Measurements from ENCODE around the gene FGR. TPM values are rescaled to one million over a fixed set of nuclear protein-coding genes. Genes with fewer than 3 reads are reported as not detected.

The FGR gene
- total RNA-seq, 3 donors from 2014 or later: 0.08 to 0.65 (median 0.61) TPM

DNA sequence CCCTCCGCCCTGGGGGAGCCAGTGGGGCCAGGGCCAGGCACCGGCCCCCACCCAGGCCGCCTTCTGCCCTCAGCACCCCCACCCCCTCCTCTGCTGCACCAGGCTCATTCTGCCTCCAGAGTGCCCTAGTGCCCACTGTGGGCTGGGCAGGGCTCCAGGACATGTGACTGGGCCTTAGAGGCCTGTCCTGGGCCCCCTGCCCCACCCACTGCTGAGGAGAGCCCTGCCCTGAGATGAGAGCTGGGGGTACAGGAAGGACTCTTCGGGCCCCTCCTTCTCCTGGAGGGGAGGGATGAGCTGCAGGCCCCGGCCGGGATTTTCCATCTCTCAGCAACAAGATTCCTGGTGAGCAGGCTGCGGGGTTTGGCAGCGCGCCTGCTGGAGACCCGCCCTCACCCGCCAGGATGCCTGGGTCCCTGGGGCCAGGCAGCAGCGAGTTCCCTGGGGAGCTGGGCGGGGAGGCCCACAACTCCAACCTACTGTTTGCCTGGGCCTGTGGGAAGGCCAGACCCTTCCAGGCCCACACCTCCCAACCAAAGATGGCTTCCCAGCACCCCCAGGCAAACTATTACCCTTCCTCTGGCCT is 45.1 kb downstream of the FGR start:
- H3K9me3 Mint-ChIP-seq: no peaks in the 10 kb centered on the region
- peaks cover 3% of the 10 kb centered on the region for H3K4me1 Mint-ChIP-seq (ENCODE audit: low read depth)
- DNase-seq (no peak), ATAC-seq (no peak)
- H3K36me3 Mint-ChIP-seq (ENCODE audit: insufficient read depth): no peaks in the 10 kb centered on the region
- H3K4me3 Mint-ChIP-seq: no peak overlapping the region
- no peaks in the 10 kb centered on the region for H3K27me3 Mint-ChIP-seq (ENCODE audit: low read depth)

DNA sequence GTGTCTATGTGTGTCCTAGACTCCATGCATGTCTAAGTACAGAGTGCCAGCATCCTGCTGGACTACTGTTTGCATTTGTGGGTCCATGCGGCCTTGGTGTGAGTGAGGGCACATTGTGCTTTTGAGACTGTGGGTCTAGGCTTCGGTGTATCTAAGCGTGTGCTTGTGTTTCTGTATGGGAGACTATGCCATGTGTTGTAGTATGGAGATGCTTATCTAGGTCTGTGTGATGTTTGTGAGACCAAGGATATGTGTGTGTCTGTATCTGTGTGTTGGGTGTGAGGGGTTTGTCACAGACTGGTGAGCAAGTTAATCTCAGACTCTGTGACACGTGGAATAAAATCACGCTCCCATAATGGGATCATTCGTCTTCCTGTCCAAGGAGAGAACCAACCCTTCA is 45.5 kb downstream of the FGR start:
- peaks cover 3% of the 10 kb centered on the region for H3K4me1 Mint-ChIP-seq (ENCODE audit: low read depth)

DNA sequence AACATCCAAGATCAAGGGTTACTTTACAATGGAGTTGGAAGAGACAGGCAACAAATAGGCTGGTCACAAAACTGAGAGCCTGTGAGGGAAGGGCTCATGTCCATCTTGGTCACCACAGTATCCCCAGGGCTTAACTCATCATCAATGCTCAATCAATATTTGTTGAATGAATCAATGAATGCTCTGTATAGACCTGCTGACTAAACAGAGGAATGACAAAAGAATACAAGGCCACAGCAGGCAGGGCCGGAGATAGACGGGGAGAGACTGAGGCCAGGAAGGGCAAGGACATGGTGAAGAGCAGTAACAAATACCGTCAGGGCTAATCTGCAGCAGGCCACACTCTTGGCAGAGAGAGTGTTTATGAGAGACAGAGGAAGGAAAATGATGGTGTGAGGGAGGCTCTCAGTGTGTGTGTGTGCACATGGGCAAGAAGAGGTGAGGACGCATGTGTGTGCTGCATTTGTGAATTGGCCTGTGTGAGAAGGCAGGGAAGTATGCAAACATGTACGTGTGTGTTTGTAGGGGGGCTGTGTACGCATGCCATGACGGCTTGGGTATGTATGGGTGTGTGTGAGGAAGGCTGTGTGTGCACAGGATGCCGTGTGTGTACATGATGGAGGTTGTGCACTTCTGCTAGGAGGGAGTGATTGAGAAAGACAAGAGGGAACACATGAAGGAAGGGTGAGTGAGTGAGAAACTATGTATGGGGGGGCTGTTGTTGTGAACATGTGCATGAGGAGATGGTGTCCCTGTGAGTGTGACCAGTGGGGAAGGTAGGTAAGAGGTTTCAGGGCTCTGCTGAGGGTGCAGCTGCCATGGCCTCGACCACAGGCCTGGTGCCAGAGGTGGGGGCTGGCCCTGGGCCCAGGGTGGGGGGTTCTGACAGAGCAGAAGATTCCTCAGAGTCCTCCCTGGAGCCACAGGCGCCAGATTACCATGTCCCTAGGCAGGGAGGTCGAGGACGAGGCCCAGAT is 46.4 kb downstream of the FGR start:
- no peak for DNase-seq
- Mint-ChIP-seq H3K4me1 (ENCODE audit: low read depth) (peaks cover 3% of the 10 kb centered on the region), H3K9me3 (no peaks in the 10 kb centered on the region), H3K4me3 (no peak overlapping the region), H3K27me3 (ENCODE audit: low read depth) (no peaks in the 10 kb centered on the region), H3K36me3 (ENCODE audit: insufficient read depth) (no peaks in the 10 kb centered on the region)
- no peak for ATAC-seq

More for the DNA sequence above, 45.5 kb downstream of the FGR start:
- no peak for DNase-seq
- H3K9me3 Mint-ChIP-seq: no peaks in the 10 kb centered on the region
- no peak for ATAC-seq
- no peak overlapping the region for H3K4me3 Mint-ChIP-seq
- no peaks in the 10 kb centered on the region for H3K36me3 Mint-ChIP-seq (ENCODE audit: insufficient read depth)
- no peaks in the 10 kb centered on the region for H3K27me3 Mint-ChIP-seq (ENCODE audit: low read depth)

DNA sequence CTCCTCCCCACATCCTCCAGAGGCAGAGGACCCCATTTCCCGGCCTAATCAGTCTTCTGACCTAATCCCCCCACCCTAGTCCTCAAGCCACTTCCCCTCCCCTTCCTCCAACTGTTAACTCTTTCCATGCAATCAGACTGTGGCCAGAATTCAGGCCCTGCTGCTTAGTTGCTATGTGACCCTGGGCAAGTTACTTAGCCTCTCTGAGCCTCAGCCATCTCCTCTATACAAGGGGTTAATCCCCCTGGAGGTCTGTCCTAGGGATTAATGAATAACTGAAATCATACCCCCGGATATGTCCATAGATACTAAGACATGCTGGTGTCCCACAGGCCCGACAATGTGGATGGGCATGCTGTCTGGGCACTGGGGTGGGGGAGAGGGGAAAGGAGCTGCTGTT is 49.3 kb downstream of the FGR start:
- H3K4me3 Mint-ChIP-seq: no peak overlapping the region
- no peaks in the 10 kb centered on the region for H3K27me3 Mint-ChIP-seq (ENCODE audit: low read depth)
- H3K4me1 Mint-ChIP-seq (ENCODE audit: low read depth): no peaks in the 10 kb centered on the region
- DNase-seq (no peak), ATAC-seq (no peak)
- peaks cover 5% of the 10 kb centered on the region for H3K36me3 Mint-ChIP-seq (ENCODE audit: insufficient read depth)
- H3K9me3 Mint-ChIP-seq: no peaks in the 10 kb centered on the region

DNA sequence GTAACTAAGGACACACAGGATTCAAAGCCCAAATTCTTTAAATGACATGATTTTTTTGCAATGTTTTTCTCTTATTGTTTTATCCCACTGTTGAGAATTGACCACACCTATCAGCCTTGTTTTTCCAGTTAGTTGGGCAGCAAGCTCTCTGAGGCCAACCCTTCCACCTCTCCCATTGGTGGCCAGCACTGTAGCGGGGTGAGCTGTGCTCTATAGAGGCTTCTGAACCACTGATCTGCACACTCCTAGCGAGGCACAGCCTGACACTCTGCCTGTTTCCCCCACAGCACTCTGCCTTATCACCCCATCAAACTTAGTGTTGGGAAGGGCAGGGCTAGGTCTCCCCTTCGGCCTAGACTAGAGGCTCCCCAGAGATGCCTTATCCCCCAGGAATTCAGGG is 50.5 kb downstream of the FGR start:
- Mint-ChIP-seq H3K4me3 (no peak overlapping the region), H3K36me3 (ENCODE audit: insufficient read depth) (peaks cover 5% of the 10 kb centered on the region), H3K27me3 (ENCODE audit: low read depth) (no peaks in the 10 kb centered on the region), H3K4me1 (ENCODE audit: low read depth) (no peaks in the 10 kb centered on the region), H3K9me3 (no peaks in the 10 kb centered on the region)
- DNase-seq (no peak), ATAC-seq (no peak)

DNA sequence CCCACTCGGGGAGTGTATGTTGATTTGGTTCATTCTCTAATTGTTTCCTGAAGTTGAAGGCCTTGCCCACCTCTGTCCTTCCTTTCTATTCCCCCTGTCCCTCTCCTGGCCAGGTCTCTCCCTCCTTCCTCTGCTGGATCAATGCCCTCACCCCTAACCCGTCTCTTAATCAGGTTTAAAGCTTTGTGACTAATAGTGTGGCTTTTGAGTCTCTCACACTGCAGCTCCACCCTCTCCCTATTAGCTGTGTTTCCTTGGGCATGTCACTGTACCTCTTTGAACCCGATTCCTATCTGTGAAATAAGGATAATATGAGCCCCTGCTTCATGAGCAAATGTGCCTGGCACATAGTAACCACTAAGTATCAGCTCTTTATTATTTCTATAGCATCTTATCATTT is 51.5 kb downstream of the FGR start:
- H3K4me3 Mint-ChIP-seq: no peak overlapping the region
- H3K36me3 Mint-ChIP-seq (ENCODE audit: insufficient read depth): peaks cover 8% of the 10 kb centered on the region
- H3K9me3 Mint-ChIP-seq: no peaks in the 10 kb centered on the region
- DNase-seq (no peak), ATAC-seq (no peak)
- no peaks in the 10 kb centered on the region for H3K27me3 Mint-ChIP-seq (ENCODE audit: low read depth)
- peaks cover 5% of the 10 kb centered on the region for H3K4me1 Mint-ChIP-seq (ENCODE audit: low read depth)

DNA sequence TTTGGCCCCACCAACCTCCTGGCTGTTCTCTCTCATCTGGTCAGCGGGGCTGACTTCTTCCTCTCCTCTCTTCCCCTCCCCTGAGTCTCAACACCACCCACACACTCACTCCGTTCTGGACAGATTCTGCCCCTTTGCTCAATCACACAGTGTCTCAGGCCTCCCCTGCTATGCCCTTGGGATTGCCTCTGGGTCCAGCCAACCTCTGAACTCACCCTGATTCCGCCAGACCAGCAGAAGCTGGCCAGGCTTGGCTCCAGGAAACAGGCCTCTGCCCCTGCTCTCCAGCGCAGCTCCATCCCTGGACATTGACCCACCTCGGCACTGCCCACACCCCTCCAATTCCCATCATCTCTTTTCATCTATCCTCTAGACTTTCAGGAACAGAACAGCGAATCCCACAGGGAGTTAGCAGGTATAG is 53.2 kb downstream of the FGR start:
- DNase-seq (no peak), ATAC-seq (no peak)
- Mint-ChIP-seq H3K4me1 (ENCODE audit: low read depth) (peaks cover 7% of the 10 kb centered on the region), H3K36me3 (ENCODE audit: insufficient read depth) (peaks cover 8% of the 10 kb centered on the region), H3K27me3 (ENCODE audit: low read depth) (peaks cover 1% of the 10 kb centered on the region), H3K4me3 (no peak overlapping the region), H3K9me3 (no peaks in the 10 kb centered on the region)

DNA sequence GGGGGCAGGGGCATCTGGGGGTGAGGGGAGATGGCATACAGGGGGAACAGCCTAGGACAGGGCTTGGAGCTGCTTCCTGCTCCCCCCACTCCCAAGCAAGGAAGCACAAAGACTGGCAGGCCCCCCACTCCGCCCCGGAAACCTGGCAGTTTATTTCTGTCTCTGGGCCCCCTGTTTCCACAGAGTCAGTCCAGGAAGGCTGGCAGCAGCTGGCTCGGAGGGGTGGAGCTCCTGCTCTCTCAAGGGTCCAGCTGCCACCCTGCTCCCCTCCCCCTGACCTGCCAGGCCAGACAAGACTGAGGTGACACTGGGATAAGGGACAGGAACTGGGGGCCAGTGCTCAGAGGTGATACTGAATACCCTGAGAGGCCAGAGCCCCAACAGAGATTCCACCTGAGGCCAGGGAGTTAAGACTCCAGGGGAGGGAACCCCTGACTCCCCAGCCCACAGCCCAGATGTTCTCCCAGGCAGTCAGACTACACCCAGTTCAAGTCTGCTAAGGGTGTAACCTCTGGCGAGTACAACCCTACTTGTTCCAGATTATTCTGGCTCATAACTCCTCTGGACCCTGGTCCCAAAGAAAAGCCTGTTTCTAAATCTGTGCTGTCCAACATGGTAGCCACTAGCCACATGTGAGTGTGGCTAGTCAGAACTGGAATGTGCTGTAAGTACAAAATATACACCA is 57.3 kb downstream of the FGR start:
- Mint-ChIP-seq H3K27me3 (ENCODE audit: low read depth) (peaks cover 1% of the 10 kb centered on the region), H3K4me3 (no peak overlapping the region), H3K4me1 (ENCODE audit: low read depth) (peaks cover 22% of the 10 kb centered on the region), H3K36me3 (ENCODE audit: insufficient read depth) (peaks cover 9% of the 10 kb centered on the region), H3K9me3 (no peaks in the 10 kb centered on the region)
- ATAC-seq (no peak), DNase-seq (no peak)

DNA sequence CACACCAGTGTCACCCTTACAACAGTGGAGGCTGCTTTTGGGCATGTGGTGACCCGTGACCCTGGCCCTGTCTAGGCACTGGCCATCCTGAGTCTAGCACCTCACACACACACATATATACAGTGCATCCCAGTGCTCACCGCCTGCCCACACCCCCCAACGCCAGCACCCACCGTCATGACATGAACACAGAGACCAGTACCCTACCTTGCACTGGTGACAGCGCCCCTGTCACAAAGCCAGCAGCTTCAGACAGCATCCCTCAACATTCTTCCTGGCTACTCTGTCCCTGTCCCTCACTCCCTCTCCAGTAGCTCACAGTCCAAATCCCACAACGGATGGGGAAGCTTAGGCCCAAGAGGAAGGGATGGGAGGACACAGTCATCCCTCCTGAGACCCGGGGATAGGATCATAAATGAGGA is 58.2 kb downstream of the FGR start:
- H3K4me3 Mint-ChIP-seq: no peak overlapping the region

DNA sequence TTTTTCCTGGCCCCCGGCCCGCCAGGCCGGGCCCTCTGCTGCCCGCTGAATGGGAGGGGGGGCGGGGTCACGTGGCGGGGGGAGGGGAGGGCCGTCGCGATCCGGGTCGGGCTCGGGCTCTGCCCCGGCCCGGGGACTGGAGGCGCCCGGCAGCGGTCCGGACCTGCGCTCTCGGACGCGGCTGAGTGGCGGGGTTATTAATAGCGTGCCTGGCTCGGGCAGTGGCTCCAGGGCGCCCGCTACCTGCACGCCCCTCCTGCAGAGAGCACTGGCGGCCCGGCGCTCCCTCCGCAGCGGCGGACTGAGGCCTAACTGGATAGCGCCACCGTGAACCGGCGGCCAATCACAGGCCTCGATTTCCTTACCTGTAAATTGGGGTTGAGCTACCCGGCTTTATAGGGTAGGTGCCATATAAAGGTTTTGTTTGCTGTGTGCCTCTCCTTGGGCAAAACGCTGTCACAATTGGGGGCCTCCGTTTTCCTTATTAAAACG is 59.1 kb downstream of the FGR start:
- Mint-ChIP-seq H3K27me3 (ENCODE audit: low read depth) (peaks cover 1% of the 10 kb centered on the region), H3K36me3 (ENCODE audit: insufficient read depth) (peaks cover 4% of the 10 kb centered on the region), H3K4me3 (peak overlapping the region; percentile 19), H3K9me3 (no peaks in the 10 kb centered on the region), H3K4me1 (ENCODE audit: low read depth) (peaks cover 30% of the 10 kb centered on the region)
- ATAC-seq (peak; percentile 39 to 54), DNase-seq (no peak)

More for the DNA sequence above, 58.2 kb downstream of the FGR start:
- peaks cover 1% of the 10 kb centered on the region for H3K27me3 Mint-ChIP-seq (ENCODE audit: low read depth)
- peaks cover 7% of the 10 kb centered on the region for H3K36me3 Mint-ChIP-seq (ENCODE audit: insufficient read depth)
- no peak for DNase-seq
- ATAC-seq: no peak
- no peaks in the 10 kb centered on the region for H3K9me3 Mint-ChIP-seq
- peaks cover 30% of the 10 kb centered on the region for H3K4me1 Mint-ChIP-seq (ENCODE audit: low read depth)

DNA sequence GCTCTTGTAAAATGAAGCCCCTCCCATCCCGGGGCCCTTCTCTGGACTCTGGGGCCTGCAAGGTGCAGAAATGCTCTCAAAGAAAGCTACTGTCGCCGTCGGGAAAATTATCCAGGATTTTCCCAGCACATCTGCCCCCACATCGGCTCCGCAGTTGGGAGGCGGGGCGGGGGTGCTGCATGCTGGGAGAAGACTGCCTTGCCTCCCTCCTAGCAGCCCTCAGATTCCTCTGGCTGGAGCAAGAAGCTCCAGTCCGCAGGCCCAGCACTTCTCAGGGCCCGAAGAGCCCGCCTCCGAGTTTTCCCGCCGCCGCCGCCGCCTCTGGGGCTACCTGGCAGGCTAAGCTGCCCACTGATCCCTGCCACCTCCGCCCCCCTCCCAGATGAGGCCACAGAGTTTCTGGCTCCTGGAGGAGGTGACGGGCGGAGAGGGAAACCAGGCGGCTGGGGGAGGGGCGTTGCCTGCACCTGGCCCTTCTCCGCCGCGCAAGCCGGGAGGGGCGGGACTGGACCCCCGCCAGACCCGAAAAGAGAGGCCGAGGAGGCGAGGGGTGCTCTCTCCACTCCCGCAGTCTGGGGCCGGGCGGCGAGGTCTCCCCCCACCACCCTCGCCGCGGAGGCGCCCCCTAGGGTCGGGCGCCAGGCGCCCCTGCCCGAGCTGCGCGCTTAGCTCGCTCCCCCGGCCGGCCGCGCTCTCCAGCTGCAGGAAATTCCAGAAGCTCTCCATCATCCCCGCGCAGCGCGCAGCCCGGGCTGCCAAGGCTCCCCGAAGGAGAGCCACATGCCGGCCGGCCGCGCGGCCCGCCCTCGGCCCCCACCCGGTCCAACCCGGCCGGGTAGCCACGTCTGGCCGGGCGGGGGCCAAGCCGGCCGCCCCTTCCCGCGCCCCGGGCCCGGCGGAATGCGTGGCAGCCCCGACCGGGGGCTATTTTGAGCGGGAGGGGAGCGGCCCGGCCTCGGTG is 59.8 kb downstream of the FGR start:
- ATAC-seq (peak; percentile 36 to 52), DNase-seq (no peak)
- Mint-ChIP-seq H3K4me3 (no peak overlapping the region), H3K27me3 (ENCODE audit: low read depth) (peaks cover 1% of the 10 kb centered on the region), H3K36me3 (ENCODE audit: insufficient read depth) (peaks cover 4% of the 10 kb centered on the region), H3K4me1 (ENCODE audit: low read depth) (peaks cover 30% of the 10 kb centered on the region), H3K9me3 (no peaks in the 10 kb centered on the region)

DNA sequence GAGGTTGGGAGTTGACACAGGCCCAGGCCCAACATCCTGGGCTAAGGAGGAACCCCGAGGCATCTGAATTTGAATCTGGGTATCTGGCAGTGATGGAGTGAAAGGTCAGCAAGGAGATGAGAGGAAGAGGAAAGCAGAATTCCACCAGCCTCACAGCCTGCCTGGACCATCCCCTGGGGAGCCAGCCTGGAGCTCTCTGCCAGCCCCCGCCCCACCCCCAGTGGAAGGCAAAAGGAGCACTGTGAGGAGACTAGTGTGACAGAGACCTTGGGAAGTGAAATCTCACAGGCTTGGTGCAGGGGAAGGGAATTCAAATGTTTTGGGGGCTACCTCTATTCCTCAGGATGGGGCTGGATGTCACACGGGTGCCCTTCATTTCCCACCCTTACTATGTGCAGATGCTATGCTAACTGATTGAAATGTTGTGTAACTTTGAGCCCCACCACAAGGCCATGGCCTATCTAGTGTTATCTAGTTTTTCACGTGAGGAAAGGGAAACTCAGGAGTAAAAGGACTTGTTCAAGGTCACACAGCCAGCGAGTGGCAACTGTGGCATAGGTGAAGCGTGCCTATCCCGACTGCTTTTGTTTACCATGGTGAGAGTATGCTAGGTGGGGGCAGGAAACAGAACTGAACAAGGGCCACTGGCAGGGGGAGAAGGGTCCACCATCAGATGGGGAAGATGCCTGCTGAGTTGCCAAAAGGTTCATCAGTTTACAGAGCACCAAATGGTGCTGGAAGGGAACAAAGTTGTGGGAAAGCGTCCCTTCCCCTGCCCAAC is 60.8 kb downstream of the FGR start:
- DNase-seq (no peak), ATAC-seq (no peak)
- H3K36me3 Mint-ChIP-seq (ENCODE audit: insufficient read depth): peaks cover 4% of the 10 kb centered on the region
- peaks cover 31% of the 10 kb centered on the region for H3K4me1 Mint-ChIP-seq (ENCODE audit: low read depth)
- peak overlapping the region; percentile 27 for H3K4me3 Mint-ChIP-seq
- H3K9me3 Mint-ChIP-seq: no peaks in the 10 kb centered on the region
- peaks cover 1% of the 10 kb centered on the region for H3K27me3 Mint-ChIP-seq (ENCODE audit: low read depth)

Data from activated T-cell treated with anti-CD3 and anti-CD28 coated beads, Interleukin-2, amount 50 U/mL, for 4 hours (primary cell).